ENCODE measurements around the gene ASCC2. TPM values are rescaled to one million over a fixed set of nuclear protein-coding genes. Genes with fewer than 3 reads are reported as not detected.
A peak's percentile ranks its signal among the peaks of the same experiment; 100 is the strongest.
"Not testable (repeated sequence)": the region's sequence is repeated elsewhere in the genome, so short reads cannot be mapped to it uniquely, and the experiment has no call there.

The ASCC2 gene
- total RNA-seq, 3 donors from 2014 or later = 83.5 to 95.7 (median 84.9) TPM

GRCh38 chr22:29754658-29755395 lies 83.2 kb downstream of the ASCC2 start:
- H3K9me3 Mint-ChIP-seq; ATAC-seq; H3K27me3 Mint-ChIP-seq (ENCODE audit: low read depth); H3K36me3 Mint-ChIP-seq (ENCODE audit: insufficient read depth); DNase-seq; H3K4me3 Mint-ChIP-seq: not testable (repeated sequence)
- H3K4me1 Mint-ChIP-seq (ENCODE audit: low read depth) = peaks cover 14% of the 10 kb centered on the region

- no peaks in the 10 kb centered on the region for H3K9me3 Mint-ChIP-seq
- H3K4me3 Mint-ChIP-seq = no peak overlapping the region
- H3K27me3 Mint-ChIP-seq (ENCODE audit: low read depth) = no peaks in the 10 kb centered on the region
- ATAC-seq = no peak
- peaks cover 14% of the 10 kb centered on the region for H3K4me1 Mint-ChIP-seq (ENCODE audit: low read depth)
- no peak for DNase-seq
- H3K36me3 Mint-ChIP-seq (ENCODE audit: insufficient read depth) = peaks cover 8% of the 10 kb centered on the region
These were observed 84.0 kb downstream of the ASCC2 start for GRCh38 chr22:29753808-29754657.

GRCh38 chr22:29751669-29752068 lies 86.4 kb downstream of the ASCC2 start:
- H3K36me3 Mint-ChIP-seq (ENCODE audit: insufficient read depth) = peaks cover 18% of the 10 kb centered on the region
- H3K4me1 Mint-ChIP-seq (ENCODE audit: low read depth) = peaks cover 14% of the 10 kb centered on the region
- no peaks in the 10 kb centered on the region for H3K27me3 Mint-ChIP-seq (ENCODE audit: low read depth)
- ATAC-seq (no peak), DNase-seq (no peak)
- H3K4me3 Mint-ChIP-seq = no peak overlapping the region
- no peaks in the 10 kb centered on the region for H3K9me3 Mint-ChIP-seq

GRCh38 chr22:29750559-29751538 lies 87.2 kb downstream of the ASCC2 start:
- no peak overlapping the region for H3K4me3 Mint-ChIP-seq
- H3K27me3 Mint-ChIP-seq (ENCODE audit: low read depth) = no peaks in the 10 kb centered on the region
- H3K36me3 Mint-ChIP-seq (ENCODE audit: insufficient read depth) = peaks cover 21% of the 10 kb centered on the region
- ATAC-seq = peak in 1 of 2 donors; percentile 56
- H3K4me1 Mint-ChIP-seq (ENCODE audit: low read depth) = peaks cover 14% of the 10 kb centered on the region
- DNase-seq = no peak
- no peaks in the 10 kb centered on the region for H3K9me3 Mint-ChIP-seq

GRCh38 chr22:29750029-29750428 lies 88.0 kb downstream of the ASCC2 start:
- H3K36me3 Mint-ChIP-seq (ENCODE audit: insufficient read depth) = peaks cover 25% of the 10 kb centered on the region
- H3K27me3 Mint-ChIP-seq (ENCODE audit: low read depth) = no peaks in the 10 kb centered on the region
- H3K4me1 Mint-ChIP-seq (ENCODE audit: low read depth) = peaks cover 14% of the 10 kb centered on the region
- no peaks in the 10 kb centered on the region for H3K9me3 Mint-ChIP-seq
- ATAC-seq (no peak), DNase-seq (no peak)
- no peak overlapping the region for H3K4me3 Mint-ChIP-seq

- ATAC-seq = no peak
- Mint-ChIP-seq H3K9me3 (no peaks in the 10 kb centered on the region), H3K36me3 (ENCODE audit: insufficient read depth) (peaks cover 28% of the 10 kb centered on the region), H3K4me1 (ENCODE audit: low read depth) (peaks cover 14% of the 10 kb centered on the region), H3K27me3 (ENCODE audit: low read depth) (no peaks in the 10 kb centered on the region), H3K4me3 (no peak overlapping the region)
- no peak for DNase-seq
These were observed 89.7 kb downstream of the ASCC2 start for GRCh38 chr22:29748248-29748893.

- Mint-ChIP-seq H3K9me3 (no peaks in the 10 kb centered on the region), H3K27me3 (ENCODE audit: low read depth) (no peaks in the 10 kb centered on the region), H3K4me1 (ENCODE audit: low read depth) (peaks cover 14% of the 10 kb centered on the region), H3K36me3 (ENCODE audit: insufficient read depth) (peaks cover 30% of the 10 kb centered on the region), H3K4me3 (no peak overlapping the region)
- no peak for DNase-seq
- no peak for ATAC-seq
These were observed 90.2 kb downstream of the ASCC2 start for GRCh38 chr22:29747832-29748231.

GRCh38 chr22:29744902-29745301 lies 93.2 kb downstream of the ASCC2 start:
- no peaks in the 10 kb centered on the region for H3K4me1 Mint-ChIP-seq (ENCODE audit: low read depth)
- H3K27me3 Mint-ChIP-seq (ENCODE audit: low read depth) = no peaks in the 10 kb centered on the region
- DNase-seq = no peak
- no peak overlapping the region for H3K4me3 Mint-ChIP-seq
- H3K9me3 Mint-ChIP-seq = no peaks in the 10 kb centered on the region
- ATAC-seq = no peak
- peaks cover 30% of the 10 kb centered on the region for H3K36me3 Mint-ChIP-seq (ENCODE audit: insufficient read depth)

- Mint-ChIP-seq H3K4me3 (no peak overlapping the region), H3K4me1 (ENCODE audit: low read depth) (no peaks in the 10 kb centered on the region), H3K36me3 (ENCODE audit: insufficient read depth) (peaks cover 27% of the 10 kb centered on the region), H3K9me3 (no peaks in the 10 kb centered on the region), H3K27me3 (ENCODE audit: low read depth) (no peaks in the 10 kb centered on the region)
- ATAC-seq (no peak), DNase-seq (no peak)
These were observed 95.7 kb downstream of the ASCC2 start for GRCh38 chr22:29742326-29742725.

- Mint-ChIP-seq H3K4me3 (no peak overlapping the region), H3K9me3 (no peaks in the 10 kb centered on the region), H3K27me3 (ENCODE audit: low read depth) (no peaks in the 10 kb centered on the region), H3K36me3 (ENCODE audit: insufficient read depth) (peaks cover 26% of the 10 kb centered on the region), H3K4me1 (ENCODE audit: low read depth) (no peaks in the 10 kb centered on the region)
- no peak for ATAC-seq
- no peak for DNase-seq
These were observed 96.1 kb downstream of the ASCC2 start for GRCh38 chr22:29741926-29742325.

GRCh38 chr22:29740216-29740615 lies 97.9 kb downstream of the ASCC2 start:
- Mint-ChIP-seq H3K27me3 (ENCODE audit: low read depth) (no peaks in the 10 kb centered on the region), H3K36me3 (ENCODE audit: insufficient read depth) (peaks cover 23% of the 10 kb centered on the region), H3K4me3 (no peak overlapping the region), H3K4me1 (ENCODE audit: low read depth) (no peaks in the 10 kb centered on the region), H3K9me3 (no peaks in the 10 kb centered on the region)
- no peak for ATAC-seq
- DNase-seq = no peak

GRCh38 chr22:29739346-29739875 lies 98.7 kb downstream of the ASCC2 start:
- no peaks in the 10 kb centered on the region for H3K4me1 Mint-ChIP-seq (ENCODE audit: low read depth)
- no peaks in the 10 kb centered on the region for H3K27me3 Mint-ChIP-seq (ENCODE audit: low read depth)
- no peak overlapping the region for H3K4me3 Mint-ChIP-seq
- no peaks in the 10 kb centered on the region for H3K9me3 Mint-ChIP-seq
- peaks cover 21% of the 10 kb centered on the region for H3K36me3 Mint-ChIP-seq (ENCODE audit: insufficient read depth)
- DNase-seq (no peak), ATAC-seq (no peak)

Measured in activated T-cell treated with anti-CD3 and anti-CD28 coated beads, Interleukin-2, amount 50 U/mL, for 4 hours (primary cell).